Measurements from ENCODE around the gene WFS1.

Gene WFS1

DNA sequence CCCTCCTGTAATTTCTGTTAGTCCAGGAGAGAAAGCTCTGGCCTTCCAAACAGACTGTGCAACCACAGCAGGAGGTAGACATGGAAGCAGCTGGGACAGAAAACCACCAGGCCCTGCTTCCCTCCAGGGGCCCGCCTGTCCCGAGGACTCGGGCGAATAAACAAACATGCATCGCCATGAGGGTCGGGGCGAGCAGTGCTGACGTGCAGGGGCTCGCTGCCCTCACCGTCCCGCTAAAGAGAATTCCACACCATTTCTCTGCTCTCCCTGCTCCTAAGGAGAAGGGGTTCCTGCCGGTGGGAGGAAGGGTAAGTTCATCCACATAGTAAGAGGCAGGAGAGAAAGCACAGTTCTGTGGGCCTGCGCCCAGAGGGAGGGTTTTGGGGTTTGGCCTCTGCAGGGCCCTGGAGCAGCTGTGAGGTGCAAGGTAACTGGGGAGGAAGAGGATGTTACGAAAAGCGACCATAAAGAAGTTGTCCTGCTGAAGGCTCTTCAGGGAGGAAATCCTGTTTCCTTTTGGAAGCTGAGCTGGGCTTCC is 54.9 kb downstream of the WFS1 start:
- Histone ChIP-seq H3K9ac (ENCODE audit: low read length) (no peak overlapping the region), H4K20me1 (ENCODE audit: low read depth, low read length) (no peaks in the 10 kb centered on the region), H3K9me3 (ENCODE audit: insufficient read depth, low read length) (no peaks in the 10 kb centered on the region), H3K4me3 (ENCODE audit: insufficient read depth, low read length, poor library complexity, severe bottlenecking) (no peak overlapping the region), H3K27me3 (ENCODE audit: low read length) (no peaks in the 10 kb centered on the region), H3K79me2 (ENCODE audit: insufficient read depth, low read length) (no peaks in the 10 kb centered on the region), H2AFZ (ENCODE audit: low read depth, low read length, severe bottlenecking) (no peak overlapping the region), H3K4me2 (ENCODE audit: low read depth, low read length, poor library complexity, severe bottlenecking) (no peak overlapping the region), H3F3A (ENCODE audit: insufficient read depth) (no peaks in the 10 kb centered on the region), H3K27ac (ENCODE audit: low read depth, low read length) (no peak overlapping the region), H3K9me2 (replicated peaks; ENCODE audit: insufficient read depth, low read length) (no peaks in the 10 kb centered on the region), H3K36me3 (ENCODE audit: low read length) (no peaks in the 10 kb centered on the region)
- TF ChIP-seq EZH2phosphoT487 (conservative IDR thresholded peaks at IDR 0.05; ENCODE audit: low read length), result no peak
- TF ChIP-seq, protein P1, sequence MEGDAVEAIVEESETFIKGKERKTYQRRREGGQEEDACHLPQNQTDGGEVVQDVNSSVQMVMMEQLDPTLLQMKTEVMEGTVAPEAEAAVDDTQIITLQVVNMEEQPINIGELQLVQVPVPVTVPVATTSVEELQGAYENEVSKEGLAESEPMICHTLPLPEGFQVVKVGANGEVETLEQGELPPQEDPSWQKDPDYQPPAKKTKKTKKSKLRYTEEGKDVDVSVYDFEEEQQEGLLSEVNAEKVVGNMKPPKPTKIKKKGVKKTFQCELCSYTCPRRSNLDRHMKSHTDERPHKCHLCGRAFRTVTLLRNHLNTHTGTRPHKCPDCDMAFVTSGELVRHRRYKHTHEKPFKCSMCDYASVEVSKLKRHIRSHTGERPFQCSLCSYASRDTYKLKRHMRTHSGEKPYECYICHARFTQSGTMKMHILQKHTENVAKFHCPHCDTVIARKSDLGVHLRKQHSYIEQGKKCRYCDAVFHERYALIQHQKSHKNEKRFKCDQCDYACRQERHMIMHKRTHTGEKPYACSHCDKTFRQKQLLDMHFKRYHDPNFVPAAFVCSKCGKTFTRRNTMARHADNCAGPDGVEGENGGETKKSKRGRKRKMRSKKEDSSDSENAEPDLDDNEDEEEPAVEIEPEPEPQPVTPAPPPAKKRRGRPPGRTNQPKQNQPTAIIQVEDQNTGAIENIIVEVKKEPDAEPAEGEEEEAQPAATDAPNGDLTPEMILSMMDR (IDR thresholded peaks at IDR 0.05; ENCODE audit: insufficient read depth, low read length, poor library complexity, severe bottlenecking), result no peak

GRCh38 chr4:6324999-6325787 is 55.5 kb downstream of the WFS1 start:
- H3K4me2 ChIP-seq (ENCODE audit: low read depth, low read length, poor library complexity, severe bottlenecking), result no peak overlapping the region
- no peaks in the 10 kb centered on the region for H4K20me1 ChIP-seq (ENCODE audit: low read depth, low read length)
- H3K9me3 ChIP-seq (ENCODE audit: insufficient read depth, low read length), result no peaks in the 10 kb centered on the region
- no peak overlapping the region for H3K27ac ChIP-seq (ENCODE audit: low read depth, low read length)
- H2AFZ ChIP-seq (ENCODE audit: low read depth, low read length, severe bottlenecking), result no peak overlapping the region
- H3K4me3 ChIP-seq (ENCODE audit: insufficient read depth, low read length, poor library complexity, severe bottlenecking), result no peak overlapping the region
- H3K27me3 ChIP-seq (ENCODE audit: low read length), result no peaks in the 10 kb centered on the region
- H3K79me2 ChIP-seq (ENCODE audit: insufficient read depth, low read length), result no peaks in the 10 kb centered on the region
- TF ChIP-seq, protein P1 (IDR thresholded peaks at IDR 0.05; ENCODE audit: insufficient read depth, low read length, poor library complexity, severe bottlenecking), result no peak
- TF ChIP-seq EZH2phosphoT487 (conservative IDR thresholded peaks at IDR 0.05; ENCODE audit: low read length), result no peak
- no peak overlapping the region for H3K9ac ChIP-seq (ENCODE audit: low read length)
- H3K9me2 ChIP-seq (replicated peaks; ENCODE audit: insufficient read depth, low read length), result no peaks in the 10 kb centered on the region
- no peaks in the 10 kb centered on the region for H3F3A ChIP-seq (ENCODE audit: insufficient read depth)
- H3K36me3 ChIP-seq (ENCODE audit: low read length), result no peaks in the 10 kb centered on the region

DNA sequence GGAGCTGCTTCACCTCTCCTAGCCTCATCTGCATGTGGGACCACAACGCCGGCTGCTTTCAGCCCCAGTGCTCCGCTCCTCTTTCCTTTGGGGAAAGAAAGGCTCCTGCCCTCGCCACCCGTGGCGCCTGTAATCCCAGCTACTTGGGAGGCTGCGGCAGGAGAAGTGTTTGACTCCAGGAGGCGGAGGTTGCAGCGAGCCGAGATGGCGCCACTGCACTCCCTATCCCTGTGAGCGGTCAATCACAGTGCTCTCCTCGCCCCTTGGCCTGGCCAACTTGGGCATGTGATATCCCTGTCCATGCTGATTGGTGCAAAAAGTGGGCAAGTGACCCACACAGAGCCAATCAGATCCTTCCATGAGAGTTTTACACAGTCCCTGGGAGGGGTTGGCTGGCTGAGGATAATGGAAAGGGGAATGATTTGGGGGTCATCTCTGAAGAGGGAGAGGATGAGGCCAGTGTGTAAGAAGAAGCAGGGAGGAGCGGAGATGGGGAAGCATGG is 56.2 kb downstream of the WFS1 start:
- no peak overlapping the region for H3K27ac ChIP-seq (ENCODE audit: low read depth, low read length)
- no peaks in the 10 kb centered on the region for H3K9me3 ChIP-seq (ENCODE audit: insufficient read depth, low read length)
- H2AFZ ChIP-seq (ENCODE audit: low read depth, low read length, severe bottlenecking), result no peak overlapping the region
- no peaks in the 10 kb centered on the region for H3K9me2 ChIP-seq (replicated peaks; ENCODE audit: insufficient read depth, low read length)
- H3K4me2 ChIP-seq (ENCODE audit: low read depth, low read length, poor library complexity, severe bottlenecking), result no peak overlapping the region
- no peaks in the 10 kb centered on the region for H3F3A ChIP-seq (ENCODE audit: insufficient read depth)
- H3K36me3 ChIP-seq (ENCODE audit: low read length), result no peaks in the 10 kb centered on the region
- no peaks in the 10 kb centered on the region for H3K27me3 ChIP-seq (ENCODE audit: low read length)
- H4K20me1 ChIP-seq (ENCODE audit: low read depth, low read length), result no peaks in the 10 kb centered on the region
- no peak overlapping the region for H3K9ac ChIP-seq (ENCODE audit: low read length)
- no peaks in the 10 kb centered on the region for H3K79me2 ChIP-seq (ENCODE audit: insufficient read depth, low read length)
- H3K4me3 ChIP-seq (ENCODE audit: insufficient read depth, low read length, poor library complexity, severe bottlenecking), result no peak overlapping the region
- no peak for TF ChIP-seq EZH2phosphoT487 (conservative IDR thresholded peaks at IDR 0.05; ENCODE audit: low read length)
- TF ChIP-seq, protein P1 (IDR thresholded peaks at IDR 0.05; ENCODE audit: insufficient read depth, low read length, poor library complexity, severe bottlenecking), result no peak
